ENCODE results near the gene BRPF3. TPM values are rescaled to one million over a fixed set of nuclear protein-coding genes. Genes with fewer than 3 reads are reported as not detected.

The BRPF3 gene
- polyA plus RNA-seq, 1 experiment = 13.9 TPM

DNA sequence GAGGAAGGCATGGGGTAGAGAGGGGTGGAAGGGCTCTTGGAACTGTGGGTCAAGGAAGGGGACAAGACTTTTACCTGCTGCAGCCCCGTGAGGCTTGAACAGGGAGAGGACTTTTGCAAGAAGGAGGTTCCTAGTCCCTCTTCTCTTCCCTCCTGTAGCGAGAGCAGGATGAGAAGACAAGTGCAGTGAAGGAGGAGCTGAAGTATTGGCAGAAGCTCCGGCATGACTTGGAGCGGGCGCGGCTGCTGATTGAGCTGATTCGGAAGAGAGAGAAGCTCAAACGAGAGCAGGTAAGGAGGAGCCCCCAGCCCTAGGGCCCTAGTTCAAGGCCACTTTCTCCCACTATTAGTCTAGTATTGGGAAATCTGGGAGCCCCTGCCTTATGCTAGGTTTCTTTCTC is 10.6 kb downstream of the BRPF3 start:
- no peak for DNase-seq (ENCODE audit: low read depth, low spot score)
- TF ChIP-seq, protein P1, sequence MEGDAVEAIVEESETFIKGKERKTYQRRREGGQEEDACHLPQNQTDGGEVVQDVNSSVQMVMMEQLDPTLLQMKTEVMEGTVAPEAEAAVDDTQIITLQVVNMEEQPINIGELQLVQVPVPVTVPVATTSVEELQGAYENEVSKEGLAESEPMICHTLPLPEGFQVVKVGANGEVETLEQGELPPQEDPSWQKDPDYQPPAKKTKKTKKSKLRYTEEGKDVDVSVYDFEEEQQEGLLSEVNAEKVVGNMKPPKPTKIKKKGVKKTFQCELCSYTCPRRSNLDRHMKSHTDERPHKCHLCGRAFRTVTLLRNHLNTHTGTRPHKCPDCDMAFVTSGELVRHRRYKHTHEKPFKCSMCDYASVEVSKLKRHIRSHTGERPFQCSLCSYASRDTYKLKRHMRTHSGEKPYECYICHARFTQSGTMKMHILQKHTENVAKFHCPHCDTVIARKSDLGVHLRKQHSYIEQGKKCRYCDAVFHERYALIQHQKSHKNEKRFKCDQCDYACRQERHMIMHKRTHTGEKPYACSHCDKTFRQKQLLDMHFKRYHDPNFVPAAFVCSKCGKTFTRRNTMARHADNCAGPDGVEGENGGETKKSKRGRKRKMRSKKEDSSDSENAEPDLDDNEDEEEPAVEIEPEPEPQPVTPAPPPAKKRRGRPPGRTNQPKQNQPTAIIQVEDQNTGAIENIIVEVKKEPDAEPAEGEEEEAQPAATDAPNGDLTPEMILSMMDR (IDR thresholded peaks at IDR 0.05; ENCODE audit: low read depth, low read length) = no peak
- no peaks in the 10 kb centered on the region for H3K27me3 ChIP-seq (ENCODE audit: control insufficient read depth, insufficient read depth, low read length)
- ChIA-PET POLR2A (no interaction called here), CTCF (no interaction called here)
- H3K9me3 ChIP-seq (ENCODE audit: control insufficient read depth, insufficient read depth, low read length) = no peaks in the 10 kb centered on the region
- no peak overlapping the region for H3K27ac ChIP-seq (ENCODE audit: low read depth, low read length)
- H3K4me3 ChIP-seq (ENCODE audit: low read depth, low read length) = no peak overlapping the region

DNA sequence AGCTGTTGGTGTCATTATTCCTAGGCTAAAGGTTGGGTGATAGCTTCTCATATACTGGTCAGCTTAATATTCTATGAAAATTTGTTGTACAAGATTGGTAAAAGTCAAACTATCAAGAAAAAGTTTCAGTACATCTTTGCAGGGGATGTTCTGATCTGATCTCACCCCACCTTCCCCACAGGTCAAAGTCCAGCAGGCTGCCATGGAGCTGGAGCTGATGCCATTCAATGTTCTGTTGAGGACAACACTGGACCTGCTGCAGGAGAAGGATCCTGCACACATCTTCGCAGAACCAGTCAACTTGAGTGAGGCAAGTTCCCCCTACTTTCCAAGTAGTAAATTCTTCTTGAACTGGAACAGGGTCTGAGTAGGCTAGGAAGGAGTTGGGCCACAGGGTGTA is 13.1 kb downstream of the BRPF3 start:
- DNase-seq (ENCODE audit: low read depth, low spot score) = no peak
- TF ChIP-seq, protein P1 (IDR thresholded peaks at IDR 0.05; ENCODE audit: low read depth, low read length) = no peak
- CTCF ChIA-PET = no interaction called here
- Histone ChIP-seq H3K9me3 (ENCODE audit: control insufficient read depth, insufficient read depth, low read length) (no peaks in the 10 kb centered on the region), H3K27me3 (ENCODE audit: control insufficient read depth, insufficient read depth, low read length) (no peaks in the 10 kb centered on the region), H3K4me3 (ENCODE audit: low read depth, low read length) (no peak overlapping the region), H3K27ac (ENCODE audit: low read depth, low read length) (no peak overlapping the region)
- POLR2A ChIA-PET = no interaction called here

DNA sequence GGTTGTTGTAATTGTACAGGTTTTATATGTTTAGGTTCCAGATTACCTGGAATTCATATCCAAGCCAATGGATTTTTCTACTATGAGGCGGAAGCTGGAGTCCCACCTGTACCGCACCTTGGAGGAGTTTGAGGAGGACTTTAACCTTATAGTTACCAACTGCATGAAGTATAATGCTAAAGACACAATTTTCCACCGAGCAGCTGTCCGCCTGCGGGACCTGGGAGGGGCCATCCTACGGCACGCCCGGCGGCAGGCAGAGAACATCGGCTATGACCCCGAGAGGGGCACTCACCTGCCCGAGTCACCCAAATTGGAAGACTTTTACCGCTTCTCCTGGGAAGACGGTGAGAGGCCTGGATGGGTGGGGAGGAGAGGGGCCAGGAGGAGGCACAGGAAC is 13.6 kb downstream of the BRPF3 start:
- DNase-seq (ENCODE audit: low read depth, low spot score) = no peak
- TF ChIP-seq, protein P1 (IDR thresholded peaks at IDR 0.05; ENCODE audit: low read depth, low read length) = no peak
- CTCF ChIA-PET = no interaction called here
- POLR2A ChIA-PET = no interaction called here
- H3K27me3 ChIP-seq (ENCODE audit: control insufficient read depth, insufficient read depth, low read length) = no peaks in the 10 kb centered on the region
- H3K4me3 ChIP-seq (ENCODE audit: low read depth, low read length) = no peak overlapping the region
- H3K27ac ChIP-seq (ENCODE audit: low read depth, low read length) = no peak overlapping the region
- H3K9me3 ChIP-seq (ENCODE audit: control insufficient read depth, insufficient read depth, low read length) = no peaks in the 10 kb centered on the region

DNA sequence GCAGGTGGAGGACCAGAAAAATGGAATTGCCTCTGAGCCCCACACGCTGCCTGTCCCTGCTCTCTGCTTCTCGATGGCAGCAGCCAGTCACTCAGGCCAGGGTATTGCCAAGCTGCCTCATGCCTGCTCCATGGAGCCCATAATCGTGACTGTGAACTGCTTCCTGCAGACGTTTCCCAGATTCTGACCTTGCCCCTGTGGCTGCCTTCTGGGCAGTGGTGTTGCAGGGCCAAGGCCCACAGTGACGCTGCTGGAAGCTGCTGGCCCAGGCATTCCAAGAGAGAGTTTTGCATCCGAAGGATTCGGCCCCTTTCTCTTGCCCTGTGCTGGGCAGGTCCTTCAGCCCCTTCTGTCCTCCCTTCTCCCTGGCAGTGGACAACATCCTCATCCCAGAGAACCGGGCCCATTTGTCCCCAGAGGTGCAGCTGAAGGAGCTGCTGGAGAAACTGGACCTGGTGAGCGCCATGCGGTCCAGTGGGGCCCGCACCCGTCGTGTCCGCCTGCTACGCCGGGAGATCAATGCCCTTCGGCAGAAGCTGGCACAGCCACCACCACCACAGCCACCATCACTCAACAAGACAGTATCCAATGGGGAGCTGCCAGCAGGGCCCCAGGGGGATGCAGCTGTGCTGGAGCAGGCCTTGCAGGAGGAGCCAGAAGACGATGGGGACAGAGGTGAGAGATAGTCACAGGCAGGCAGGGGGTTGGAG is 14.5 kb downstream of the BRPF3 start:
- TF ChIP-seq, protein P1 (IDR thresholded peaks at IDR 0.05; ENCODE audit: low read depth, low read length) = no peak
- Histone ChIP-seq H3K27me3 (ENCODE audit: control insufficient read depth, insufficient read depth, low read length) (no peaks in the 10 kb centered on the region), H3K4me3 (ENCODE audit: low read depth, low read length) (no peak overlapping the region), H3K9me3 (ENCODE audit: control insufficient read depth, insufficient read depth, low read length) (no peaks in the 10 kb centered on the region), H3K27ac (ENCODE audit: low read depth, low read length) (no peak overlapping the region)
- DNase-seq (ENCODE audit: low read depth, low spot score) = no peak
- ChIA-PET POLR2A (no interaction called here), CTCF (no interaction called here)

DNA sequence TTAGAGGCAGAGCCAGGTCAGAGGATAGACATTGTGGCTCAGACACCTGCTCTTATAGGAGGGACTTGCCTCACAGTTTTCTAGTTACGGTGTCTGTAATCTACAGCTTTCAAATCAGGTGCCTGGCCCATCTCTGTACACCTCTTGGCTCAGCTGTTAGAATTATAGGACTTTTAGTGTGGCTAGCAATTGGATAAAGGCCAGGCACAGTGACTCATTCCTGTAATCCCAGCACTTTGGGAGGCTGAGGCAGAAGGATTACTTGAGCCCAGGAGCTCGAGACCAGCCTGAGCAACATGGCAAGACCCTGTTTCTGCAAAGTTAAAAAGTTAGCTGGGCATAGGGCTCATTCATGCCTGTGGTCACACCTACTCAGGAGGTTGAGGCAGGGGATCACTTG is 20.0 kb downstream of the BRPF3 start:
- TF ChIP-seq, protein P1 (IDR thresholded peaks at IDR 0.05; ENCODE audit: low read depth, low read length) = no peak
- POLR2A ChIA-PET = no interaction called here
- Histone ChIP-seq H3K4me3 (ENCODE audit: low read depth, low read length) (no peak overlapping the region), H3K27me3 (ENCODE audit: control insufficient read depth, insufficient read depth, low read length) (no peaks in the 10 kb centered on the region), H3K27ac (ENCODE audit: low read depth, low read length) (no peak overlapping the region), H3K9me3 (ENCODE audit: control insufficient read depth, insufficient read depth, low read length) (no peaks in the 10 kb centered on the region)
- DNase-seq (ENCODE audit: low read depth, low spot score) = peak; percentile 2
- CTCF ChIA-PET = no interaction called here
